BE2C (cell line): ENCODE measurements around the gene ARAP1.

Source experiments
- DNase-seq: peaks from one replicate; pipeline ENCODE4 v3.0.0-alpha.2; 2020
- H3K27me3 ChIP-seq: fragments of 250-450 bp; sonication (Bioruptor Pico); 2 replicates; pipeline ENCODE4 v1.5.1; 2020; ENCODE audit warnings: mild to moderate bottlenecking
- H3K36me3 ChIP-seq: fragments of 250-450 bp; sonication (Bioruptor Pico); 2 replicates; pipeline ENCODE4 v1.5.1; 2020; ENCODE audit warnings: mild to moderate bottlenecking
- H3K4me1 ChIP-seq: fragments of 250-450 bp; sonication (Bioruptor Pico); 2 replicates; pipeline ENCODE4 v1.5.1; 2020
- H3K4me3 ChIP-seq: 2 replicates; pipeline ENCODE4 v1.5.1; 2011; ENCODE audit warnings: low read depth, low read length
- H3K9me3 ChIP-seq: fragments of 250-450 bp; sonication (Bioruptor Pico); 2 replicates; pipeline ENCODE4 v1.5.1; 2020
- CTCF ChIP-seq: IDR thresholded peaks from 2 replicates; pipeline ENCODE4 v1.5.1; 2012; ENCODE audit warnings: mild to moderate bottlenecking, low read depth, low read length

Gene ARAP1

GRCh38 chr11:72724851-72725723, 27.1 kb downstream of the ARAP1 start:
- Histone ChIP-seq H3K9me3 (no peaks in the 10 kb centered on the region), H3K27me3 (no peaks in the 10 kb centered on the region), H3K4me3 (no peak overlapping the region), H3K36me3 (no peaks in the 10 kb centered on the region), H3K4me1 (peaks cover 8% of the 10 kb centered on the region)
- DNase-seq, result peak; percentile 83
- peak; percentile 94 for TF ChIP-seq CTCF

- Histone ChIP-seq H3K4me1 (peaks cover 15% of the 10 kb centered on the region), H3K4me3 (no peak overlapping the region), H3K27me3 (no peaks in the 10 kb centered on the region), H3K36me3 (no peaks in the 10 kb centered on the region), H3K9me3 (no peaks in the 10 kb centered on the region)
- no peak for TF ChIP-seq CTCF
- DNase-seq, result no peak
Measured at GRCh38 chr11:72724021-72724551, 28.1 kb downstream of the ARAP1 start.

GRCh38 chr11:72723508-72723907, 28.7 kb downstream of the ARAP1 start:
- no peak for DNase-seq
- Histone ChIP-seq H3K4me3 (no peak overlapping the region), H3K36me3 (no peaks in the 10 kb centered on the region), H3K27me3 (no peaks in the 10 kb centered on the region), H3K9me3 (no peaks in the 10 kb centered on the region), H3K4me1 (peaks cover 15% of the 10 kb centered on the region)
- no peak for TF ChIP-seq CTCF

GRCh38 chr11:72722050-72722748, 30.0 kb downstream of the ARAP1 start:
- Histone ChIP-seq H3K4me1 (peaks cover 15% of the 10 kb centered on the region), H3K27me3 (no peaks in the 10 kb centered on the region), H3K36me3 (no peaks in the 10 kb centered on the region), H3K9me3 (no peaks in the 10 kb centered on the region), H3K4me3 (peak overlapping the region; percentile 13)
- DNase-seq, result peak; percentile 82
- TF ChIP-seq CTCF, result no peak

GRCh38 chr11:72721689-72722049, 30.5 kb downstream of the ARAP1 start:
- no peaks in the 10 kb centered on the region for H3K9me3 ChIP-seq
- no peak for TF ChIP-seq CTCF
- H3K27me3 ChIP-seq, result no peaks in the 10 kb centered on the region
- H3K36me3 ChIP-seq, result no peaks in the 10 kb centered on the region
- DNase-seq, result no peak
- H3K4me1 ChIP-seq, result peaks cover 16% of the 10 kb centered on the region
- peak overlapping the region; percentile 13 for H3K4me3 ChIP-seq
